AG04450 (cell line): Measurements from ENCODE around the gene KSR2. TPM values are rescaled to one million over a fixed set of nuclear protein-coding genes. Genes with fewer than 3 reads are reported as not detected.

Experiments
- CTCF ChIA-PET: fragments of 300-600, 350-600 bp; formaldehyde crosslinking; extraction: SDS; loops from one replicate; lab custom pipeline; 2022; ENCODE audit warnings: antibody characterized with exemption, inconsistent platforms; lab: Charles Lee
- POLR2A ChIA-PET: fragments of 350-600 bp; formaldehyde crosslinking; extraction: SDS; loops from one replicate; lab custom pipeline; 2021; ENCODE audit warnings: antibody characterized with exemption, inconsistent platforms; lab: Yijun Ruan, JAX
- DNase-seq: peaks from one replicate; pipeline ENCODE4 v3.0.0-alpha.2; 2011; ENCODE audit warnings: low read depth, low spot score
- H3K27ac ChIP-seq: one replicate; pipeline ENCODE4 v1.5.1; 2012; ENCODE audit warnings: low read depth, low read length, control low read depth
- H3K27me3 ChIP-seq: one replicate; pipeline ENCODE4 v1.6.0; 2012; ENCODE audit warnings: low read length; ENCODE audit not compliant: control insufficient read depth, insufficient read depth
- H3K4me3 ChIP-seq: 2 replicates; pipeline ENCODE4 v1.5.1; 2011; ENCODE audit warnings: mild to moderate bottlenecking, low read depth, low read length, control low read depth
- H3K9me3 ChIP-seq: 2 replicates; pipeline ENCODE4 v1.5.1; 2012; ENCODE audit warnings: low read length; ENCODE audit not compliant: control insufficient read depth, insufficient read depth
- CTCF ChIP-seq: IDR thresholded peaks from 2 replicates; pipeline ENCODE4 v1.5.1; 2011; ENCODE audit warnings: low read depth, low read length, control low read depth, inconsistent platforms
- polyA plus RNA-seq: library from polyadenylated mRNA; depleted of rRNA; stranded (reverse); fragments of >200 nt; gene quantifications from 2 replicates; pipeline ENCODE4 v1.2.3, GENCODE V29; 2011

The KSR2 gene
- polyA plus RNA-seq, 1 experiment, result not detected

- Histone ChIP-seq H3K9me3 (peaks cover 26% of the 10 kb centered on the region), H3K27ac (no peak overlapping the region), H3K4me3 (no peak overlapping the region), H3K27me3 (no peaks in the 10 kb centered on the region)
- ChIA-PET POLR2A (no interaction called here), CTCF (no interaction called here)
- no peak for DNase-seq
- no peak for TF ChIP-seq CTCF
Observed at GRCh38 chr12:117571321-117571720, 397.5 kb downstream of the KSR2 start.

GRCh38 chr12:117570608-117571007 is 398.2 kb downstream of the KSR2 start:
- POLR2A ChIA-PET, result no interaction called here
- no peaks in the 10 kb centered on the region for H3K27me3 ChIP-seq
- H3K27ac ChIP-seq, result no peak overlapping the region
- H3K9me3 ChIP-seq, result peaks cover 31% of the 10 kb centered on the region
- CTCF ChIA-PET, result no interaction called here
- TF ChIP-seq CTCF, result no peak
- no peak overlapping the region for H3K4me3 ChIP-seq
- DNase-seq, result no peak

GRCh38 chr12:117567644-117568216 is 401.1 kb downstream of the KSR2 start:
- peaks cover 36% of the 10 kb centered on the region for H3K9me3 ChIP-seq
- no peak for TF ChIP-seq CTCF
- no peak for DNase-seq
- POLR2A ChIA-PET, result no interaction called here
- no peak overlapping the region for H3K27ac ChIP-seq
- H3K27me3 ChIP-seq, result no peaks in the 10 kb centered on the region
- CTCF ChIA-PET, result no interaction called here
- no peak overlapping the region for H3K4me3 ChIP-seq

- no peaks in the 10 kb centered on the region for H3K27me3 ChIP-seq
- CTCF ChIA-PET, result no interaction called here
- TF ChIP-seq CTCF, result no peak
- DNase-seq, result no peak
- POLR2A ChIA-PET, result no interaction called here
- H3K9me3 ChIP-seq, result peaks cover 28% of the 10 kb centered on the region
- no peak overlapping the region for H3K27ac ChIP-seq
- H3K4me3 ChIP-seq, result no peak overlapping the region
Observed at GRCh38 chr12:117564881-117565280, 403.9 kb downstream of the KSR2 start.

- DNase-seq, result no peak
Observed at GRCh38 chr12:117563706-117564105, 405.1 kb downstream of the KSR2 start.

More at GRCh38 chr12:117563706-117564105, 405.1 kb downstream of the KSR2 start:
- CTCF ChIA-PET, result no interaction called here
- Histone ChIP-seq H3K27me3 (no peaks in the 10 kb centered on the region), H3K9me3 (peaks cover 27% of the 10 kb centered on the region), H3K27ac (no peak overlapping the region), H3K4me3 (no peak overlapping the region)
- no peak for TF ChIP-seq CTCF
- POLR2A ChIA-PET, result no interaction called here
